Activated CD8-positive, alpha-beta memory T cell treated with anti-CD3 and anti-CD28 coated beads, Interleukin-2, amount 50 U/mL, for 4 hours (primary cell): ENCODE data around the gene C1QTNF1.
A peak's percentile ranks its signal among the peaks of the same experiment; 100 is the strongest.

Experiments used
- DNase-seq: peaks from one replicate; pipeline ENCODE4 v3.0.0-alpha.2; 2020

C1QTNF1 gene

GRCh38 chr17:79042421-79043190 is 18.6 kb downstream of the C1QTNF1 start:
- peak; percentile 74 for DNase-seq

- no peak for DNase-seq
Observed at GRCh38 chr17:79043191-79043930, 19.4 kb downstream of the C1QTNF1 start.

- no peak for DNase-seq
Observed at GRCh38 chr17:79043931-79044320, 20.0 kb downstream of the C1QTNF1 start.

GRCh38 chr17:79044462-79044861 is 20.5 kb downstream of the C1QTNF1 start:
- DNase-seq: no peak

- DNase-seq: no peak
Observed at GRCh38 chr17:79045001-79045729, 21.2 kb downstream of the C1QTNF1 start.

GRCh38 chr17:79045842-79046196 is 21.9 kb downstream of the C1QTNF1 start:
- DNase-seq: peak; percentile 59

GRCh38 chr17:79046197-79046915 is 22.4 kb downstream of the C1QTNF1 start:
- no peak for DNase-seq

GRCh38 chr17:79046916-79047280 is 22.9 kb downstream of the C1QTNF1 start:
- DNase-seq: no peak

GRCh38 chr17:79047291-79047920 is 23.4 kb downstream of the C1QTNF1 start:
- DNase-seq: no peak

GRCh38 chr17:79047923-79048825 is 24.2 kb downstream of the C1QTNF1 start:
- DNase-seq: no peak

- no peak for DNase-seq
Observed at GRCh38 chr17:79048826-79049755, 25.1 kb downstream of the C1QTNF1 start.

GRCh38 chr17:79049821-79050220 is 25.9 kb downstream of the C1QTNF1 start:
- no peak for DNase-seq

- no peak for DNase-seq
Observed at GRCh38 chr17:79050551-79050950, 26.6 kb downstream of the C1QTNF1 start.

GRCh38 chr17:79051306-79051705 is 27.3 kb downstream of the C1QTNF1 start:
- DNase-seq: no peak

- no peak for DNase-seq
Observed at GRCh38 chr17:79052131-79052530, 28.2 kb downstream of the C1QTNF1 start.

- DNase-seq: no peak
Observed at GRCh38 chr17:79053251-79053925, 29.4 kb downstream of the C1QTNF1 start.

- no peak for DNase-seq
Observed at GRCh38 chr17:79054200-79054960, 30.4 kb downstream of the C1QTNF1 start.

- no peak for DNase-seq
Observed at GRCh38 chr17:79055197-79055596, 31.2 kb downstream of the C1QTNF1 start.
